Stimulated activated CD4-positive, alpha-beta T cell treated with anti-CD3 and anti-CD28 coated beads, Interleukin-2, amount 100 ng/mL, for 48 hours (primary cell): Measurements from ENCODE around the gene DHPS.
"Not testable (repeated sequence)": the region's sequence is repeated elsewhere in the genome, so short reads cannot be mapped to it uniquely, and the experiment has no call there.

Experiments
- DNase-seq, 2 donors: peaks; one replicate each; pipeline ENCODE4 v3.0.0-alpha.2; 2020

DHPS gene

DNA sequence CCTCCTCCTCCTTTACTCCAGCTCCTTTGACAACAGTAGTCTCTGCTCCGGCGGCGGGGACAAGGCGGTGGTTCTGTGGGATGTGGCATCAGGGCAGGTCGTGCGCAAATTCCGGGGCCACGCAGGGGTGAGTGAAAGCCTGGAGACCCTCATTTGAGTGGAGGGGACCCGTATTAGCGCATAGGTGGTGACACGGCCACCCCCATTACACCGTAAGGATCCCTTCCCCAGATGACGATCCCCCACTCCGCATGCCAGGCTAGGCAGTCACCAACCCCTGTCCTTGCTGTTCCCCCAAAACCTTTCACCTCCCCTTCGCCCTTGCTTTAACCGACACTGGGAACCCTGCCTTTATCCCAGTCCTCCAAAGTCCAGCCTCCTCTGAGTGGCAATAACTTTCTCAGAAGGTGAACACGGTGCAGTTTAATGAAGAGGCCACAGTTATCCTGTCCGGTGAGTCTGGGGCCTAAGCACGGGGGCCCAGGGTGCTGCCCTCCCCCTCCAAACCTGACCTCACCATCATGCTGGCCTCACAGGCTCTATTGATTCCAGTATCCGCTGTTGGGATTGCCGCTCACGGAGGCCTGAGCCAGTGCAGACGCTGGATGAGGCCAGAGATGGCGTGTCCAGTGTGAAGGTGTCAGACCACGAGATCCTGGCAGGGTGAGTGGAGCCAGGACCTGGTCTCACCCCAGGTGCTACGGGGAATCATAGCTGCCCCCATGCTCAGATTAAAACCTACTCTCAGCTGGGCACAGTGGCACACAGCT lies 11.3 kb downstream of the DHPS start:
- DNase-seq: no peak

DNA sequence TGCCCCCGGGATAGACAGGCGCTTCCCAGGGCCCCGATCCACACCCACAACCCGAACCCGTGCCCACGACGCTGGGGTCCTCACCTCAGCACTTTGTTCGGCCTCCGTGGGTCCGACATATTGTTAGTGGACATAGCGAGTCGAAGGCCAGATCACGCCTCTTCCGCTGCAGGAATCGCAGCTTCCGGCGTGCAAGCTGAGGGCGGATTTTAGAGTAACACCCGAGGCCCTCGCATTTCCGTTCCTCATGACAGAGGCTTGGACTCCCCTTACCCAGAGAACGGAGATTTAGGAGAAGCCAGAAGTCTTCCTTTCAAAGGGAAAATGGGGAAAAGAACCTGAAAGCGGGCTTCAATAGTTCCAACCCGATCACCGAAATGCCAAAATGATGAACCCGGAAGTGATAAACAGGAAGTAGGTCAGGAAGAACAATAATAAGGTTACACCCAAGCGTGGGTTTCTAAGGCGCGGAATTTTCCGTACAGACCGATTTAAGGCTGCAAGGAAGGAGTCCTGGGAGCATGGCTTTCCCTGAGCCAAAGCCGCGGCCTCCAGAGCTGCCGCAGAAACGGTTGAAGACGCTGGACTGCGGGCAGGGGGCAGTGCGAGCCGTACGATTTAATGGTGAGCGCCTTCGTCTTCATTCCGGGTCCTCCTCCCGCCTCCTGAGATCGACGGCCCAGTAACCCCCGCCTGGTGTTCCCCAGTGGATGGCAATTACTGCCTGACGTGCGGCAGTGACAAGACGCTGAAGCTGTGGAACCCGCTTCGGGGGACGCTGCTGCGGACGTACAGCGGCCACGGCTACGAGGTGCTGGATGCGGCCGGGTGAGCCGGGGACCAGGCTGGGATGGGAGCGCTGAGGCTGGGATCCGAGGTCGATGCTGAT lies 12.2 kb downstream of the DHPS start:
- peak; percentile 67 to 73 for DNase-seq

DNA sequence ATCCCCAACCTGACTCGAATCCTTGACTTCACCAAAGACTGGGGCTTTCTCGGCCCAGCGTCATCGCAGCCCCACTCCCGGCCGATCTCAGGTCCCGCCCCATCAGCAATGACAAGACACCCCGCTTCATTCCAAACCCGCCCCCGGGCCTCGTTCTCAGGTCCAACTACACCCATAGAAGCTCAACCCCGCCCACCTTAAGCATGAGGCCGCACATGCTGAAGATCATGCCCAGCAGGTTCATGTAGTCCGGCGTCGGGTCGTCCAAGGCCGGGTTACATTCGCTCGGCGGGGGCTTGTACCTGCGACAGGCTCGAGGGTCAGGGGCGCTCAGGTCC lies 12.8 kb downstream of the DHPS start:
- DNase-seq: peak; percentile 45 to 50

DNA sequence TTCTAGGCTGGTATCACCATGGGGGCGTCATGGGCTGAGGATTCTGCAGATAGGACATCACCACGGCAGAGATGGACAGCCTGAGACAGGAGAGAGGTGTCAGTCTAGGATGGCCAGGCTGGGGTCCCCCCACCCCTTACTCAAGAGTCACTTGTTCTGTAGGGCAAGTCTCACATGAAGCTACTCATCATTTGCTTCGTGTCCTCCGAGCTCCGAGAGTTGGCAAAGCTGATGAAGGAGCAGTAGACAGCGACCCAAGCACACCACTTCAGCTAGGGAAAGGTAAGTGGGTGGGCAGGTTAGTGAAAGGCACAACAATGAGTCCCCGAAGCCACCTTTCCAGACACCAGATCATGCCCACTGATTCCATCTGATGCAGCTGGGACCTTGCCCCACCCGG lies 13.3 kb downstream of the DHPS start:
- DNase-seq: no peak

DNA sequence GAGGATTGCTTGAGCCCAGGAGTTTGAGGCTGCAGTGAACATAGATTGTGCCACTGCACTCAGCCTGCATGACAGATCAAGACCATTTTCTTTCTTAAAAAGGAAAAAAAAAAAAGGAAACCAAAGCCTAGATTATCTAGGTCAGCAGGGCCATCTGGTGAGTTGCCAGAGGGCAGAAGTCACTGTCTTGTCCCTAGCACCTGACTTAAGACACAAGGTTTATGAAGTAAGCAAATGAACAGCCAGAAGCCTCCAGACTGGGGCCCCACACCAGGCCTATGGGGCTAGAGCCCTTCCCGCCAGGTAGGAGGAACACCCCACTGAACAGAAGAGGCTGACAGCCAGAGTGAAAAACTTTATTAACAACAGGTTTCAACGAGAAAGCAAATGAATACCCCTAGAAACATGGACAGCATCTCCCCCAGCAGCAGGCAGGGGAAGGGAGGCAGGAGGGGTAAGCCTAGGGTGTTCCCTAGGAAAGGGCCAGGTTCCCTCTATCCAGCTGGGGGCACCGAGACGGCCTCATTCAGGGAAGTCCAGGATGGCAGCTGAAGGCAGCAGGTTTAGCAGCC lies 13.9 kb downstream of the DHPS start:
- DNase-seq: no peak

DNA sequence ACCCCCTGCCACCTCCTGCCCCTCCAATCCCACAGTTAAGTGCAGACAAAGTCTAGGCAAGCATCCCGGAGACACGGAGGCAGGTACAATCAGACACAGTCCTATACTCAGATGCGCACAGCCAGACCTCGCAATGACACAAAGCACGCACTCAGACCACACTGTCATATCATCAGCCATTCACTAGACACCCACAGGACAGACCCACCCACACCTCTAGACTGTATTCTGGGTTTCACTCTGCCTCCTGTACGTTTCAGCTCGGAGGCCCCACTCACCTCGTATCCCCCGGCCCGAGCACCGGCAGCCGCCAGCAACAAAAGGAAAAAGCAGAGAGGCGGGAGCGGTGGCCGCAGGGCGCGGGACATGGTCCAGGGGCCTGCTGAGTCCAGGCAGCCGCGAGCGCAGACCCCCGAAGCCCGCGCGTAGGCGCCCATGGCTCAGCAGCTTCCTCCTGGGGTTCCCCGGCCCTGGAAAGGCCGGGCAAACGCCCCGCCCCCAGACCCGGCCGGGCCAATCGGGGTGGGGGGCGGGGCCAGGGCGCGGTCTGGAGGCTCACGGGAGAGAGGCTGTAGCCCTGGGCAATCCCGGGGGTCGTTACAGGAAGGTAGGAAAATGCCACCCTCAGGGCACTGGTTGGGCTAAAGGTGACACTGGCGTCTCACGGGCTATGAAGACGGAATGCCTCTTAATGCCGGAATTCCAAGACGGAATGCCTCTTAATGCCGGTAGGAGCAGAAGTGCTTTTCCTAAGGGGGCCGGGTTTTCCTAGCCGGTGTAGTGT lies 15.2 kb downstream of the DHPS start, which contains the start of the genes MAN2B1 and WDR83:
Gene MAN2B1 (minus strand): TSS at position 478 of the 784 bp plus-strand sequence. CDS start 41 bp downstream, at position 437.
Gene WDR83 (plus strand): TSS at position 543 of the 784 bp plus-strand sequence. CDS start 2,984 bp downstream, outside the sequence.
- DNase-seq: peak; percentile 71 to 78

DNA sequence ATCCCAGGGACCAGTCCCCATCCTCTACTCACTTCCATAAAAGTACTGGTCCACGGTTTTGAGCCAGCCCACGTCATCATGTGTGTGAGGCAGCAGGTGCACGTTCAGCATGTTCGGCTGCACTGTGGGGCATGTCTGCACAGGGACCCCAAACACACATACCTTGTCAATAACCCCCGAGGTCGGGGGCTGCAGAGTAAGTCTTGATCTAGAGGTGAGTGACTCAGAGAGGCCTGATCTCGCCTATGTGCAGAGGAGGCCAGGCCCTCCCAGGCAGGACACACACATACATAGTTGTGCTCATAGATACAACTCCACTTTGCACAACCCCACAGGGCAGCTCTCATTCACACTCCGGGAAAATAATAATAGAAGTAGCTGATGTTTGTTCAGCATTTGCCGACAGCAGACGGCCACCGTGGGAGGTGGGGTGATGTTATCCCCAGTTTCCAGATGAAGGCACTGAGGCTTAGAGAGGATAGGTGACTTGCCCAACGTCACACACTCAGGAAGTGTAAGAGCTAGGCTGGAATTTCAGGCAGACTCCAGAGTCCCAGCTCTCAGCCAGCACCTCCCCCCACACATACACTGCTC lies 15.9 kb downstream of the DHPS start:
- DNase-seq: no peak

DNA sequence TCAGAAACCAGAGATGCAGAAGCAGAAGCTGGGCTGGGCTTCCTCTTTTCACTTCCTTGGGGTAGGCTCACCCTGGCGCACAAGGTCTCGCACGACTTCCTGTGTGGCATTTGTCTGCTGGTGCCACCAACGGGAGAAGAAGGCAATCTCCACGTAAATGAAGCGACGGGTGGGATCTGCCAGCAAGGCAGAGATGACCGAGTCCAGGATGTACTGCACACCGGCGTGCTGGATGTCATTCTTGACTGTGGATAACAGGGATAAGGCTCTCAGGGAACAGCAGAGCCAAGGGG lies 16.5 kb downstream of the DHPS start:
- no peak for DNase-seq

DNA sequence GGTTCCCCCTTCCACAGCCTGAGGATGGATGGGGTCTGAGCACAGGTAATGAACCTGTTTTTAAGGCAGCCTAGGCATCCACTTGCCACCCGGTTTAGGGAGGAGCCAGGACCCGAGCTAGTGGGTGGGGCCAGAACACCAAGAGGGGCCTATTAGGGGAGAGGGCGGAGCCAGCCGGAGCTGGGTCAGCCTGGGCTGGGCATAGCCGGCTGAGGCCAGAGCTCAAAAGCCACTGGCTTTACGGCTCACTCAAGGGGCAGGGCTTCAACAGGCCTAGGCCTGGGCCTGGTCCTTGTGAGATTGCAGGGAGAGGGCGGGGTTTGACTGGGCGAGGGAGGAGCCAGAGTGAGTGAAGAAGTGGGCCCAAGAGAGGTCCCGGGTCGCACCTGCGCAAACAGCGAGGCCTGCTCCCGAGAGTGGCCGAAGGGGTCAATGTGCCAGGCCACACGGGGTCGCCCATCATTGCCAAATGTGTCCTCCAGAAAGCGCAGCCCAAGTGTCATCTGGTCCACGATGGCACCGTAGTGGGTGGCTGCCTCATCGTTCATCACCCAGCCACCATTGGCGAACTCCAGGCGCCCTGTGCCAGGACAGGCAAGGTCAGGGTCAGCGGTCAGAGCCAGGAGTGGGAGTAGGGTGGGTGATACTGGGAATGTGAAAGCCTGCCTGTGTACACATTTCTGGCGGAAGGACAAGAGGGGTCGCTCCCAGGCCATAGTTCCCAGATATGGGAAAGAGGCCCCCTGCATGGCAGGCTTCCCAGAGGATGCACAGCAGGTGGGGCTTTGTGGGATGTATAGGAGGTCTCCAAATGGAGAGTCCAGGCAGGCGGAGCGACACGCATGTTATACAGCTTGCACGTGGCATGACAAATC lies 17.0 kb downstream of the DHPS start:
- DNase-seq: no peak

DNA sequence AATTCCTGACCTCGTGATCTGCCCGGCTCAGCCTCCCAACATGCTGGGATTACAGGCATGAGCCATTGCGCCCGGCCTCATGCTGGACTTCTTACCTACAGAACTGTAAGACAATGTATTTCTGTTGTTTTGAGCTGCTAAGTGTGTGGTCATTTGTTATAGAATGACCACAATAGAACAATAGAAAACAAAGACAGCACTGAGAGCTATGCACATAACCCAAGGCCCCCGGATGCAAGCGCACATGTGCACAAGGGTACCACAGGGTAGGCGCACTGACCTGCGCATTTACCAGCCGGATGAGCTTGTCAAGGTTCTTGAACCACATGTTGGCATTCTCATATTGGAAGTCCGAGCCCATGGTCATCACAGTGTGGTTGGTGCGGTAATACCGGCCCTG lies 20.7 kb downstream of the DHPS start:
- DNase-seq: no peak

DNA sequence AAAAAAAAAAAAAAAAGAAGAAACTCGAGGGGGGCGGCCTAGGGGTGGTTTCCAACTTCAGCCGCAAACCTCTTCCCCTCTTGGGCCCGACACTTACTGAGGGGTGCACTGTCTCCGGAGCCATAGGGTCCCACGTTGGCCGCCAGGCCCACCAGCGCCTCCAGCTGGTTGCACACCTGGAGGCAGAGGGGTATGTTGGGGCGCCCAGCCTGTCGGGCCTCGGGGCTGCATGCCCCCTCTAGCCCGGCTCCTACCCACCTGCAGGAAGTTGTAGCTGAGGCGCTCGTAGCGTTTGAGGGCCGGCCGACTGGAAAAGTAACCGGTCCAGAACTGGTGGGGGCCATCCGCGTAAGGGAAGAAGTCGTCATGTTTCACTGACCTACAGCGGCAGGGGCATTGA lies 23.7 kb downstream of the DHPS start:
- DNase-seq: no peak

DNA sequence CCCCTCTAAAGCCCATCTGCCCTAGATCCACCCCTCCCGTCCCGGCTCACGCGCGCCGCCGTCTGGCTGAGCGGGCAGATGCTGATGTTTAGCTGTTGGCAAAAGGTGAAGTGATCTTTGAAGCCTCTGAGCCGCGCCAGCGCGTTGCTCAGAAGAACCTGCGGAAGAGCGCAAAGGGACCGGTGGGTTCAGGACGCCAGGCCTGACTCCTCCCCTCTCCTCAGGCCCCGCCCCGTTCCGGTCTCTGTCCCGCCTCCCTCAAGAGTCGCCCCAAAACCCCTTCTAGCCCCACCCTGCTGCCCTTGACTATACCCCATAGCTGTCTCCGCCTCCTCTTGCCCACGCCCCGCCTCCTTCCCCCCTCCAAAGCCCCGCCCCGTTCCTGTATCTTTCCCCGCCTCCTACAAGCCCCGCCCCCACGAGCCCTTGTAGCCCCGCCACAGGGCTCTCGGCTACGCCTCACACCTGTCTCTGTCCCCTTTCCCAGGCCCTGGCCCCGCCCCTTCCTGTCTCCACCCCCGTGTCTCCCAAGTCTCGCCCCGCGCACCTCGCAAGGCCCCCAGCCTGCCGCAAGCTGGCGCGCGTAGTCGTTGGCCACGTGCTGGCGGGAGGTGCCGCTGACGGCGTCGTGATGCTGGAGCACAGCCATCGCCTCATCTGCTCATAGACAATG lies 24.6 kb downstream of the DHPS start:
- DNase-seq: peak in 1 of 2 donors; percentile 44

DNA sequence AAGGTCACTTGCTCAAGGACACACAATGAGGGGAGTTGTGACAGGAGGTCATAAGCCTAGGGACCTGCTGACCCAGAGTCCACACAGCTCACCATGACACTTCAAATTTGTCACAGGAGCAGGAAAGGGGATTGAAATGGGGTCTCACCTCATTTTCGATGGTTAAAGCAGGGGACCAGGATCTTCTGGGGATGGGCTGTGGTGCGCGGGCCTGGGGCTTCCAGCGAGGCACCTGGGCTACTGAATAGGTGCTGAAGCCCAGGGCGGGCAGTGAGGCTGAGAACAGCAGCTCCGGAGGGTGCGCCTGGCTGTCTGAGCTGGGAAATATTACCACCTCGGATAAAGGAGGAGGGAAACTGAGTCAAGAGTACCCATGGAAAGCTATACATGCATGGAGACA lies 26.1 kb downstream of the DHPS start:
- DNase-seq: no peak

DNA sequence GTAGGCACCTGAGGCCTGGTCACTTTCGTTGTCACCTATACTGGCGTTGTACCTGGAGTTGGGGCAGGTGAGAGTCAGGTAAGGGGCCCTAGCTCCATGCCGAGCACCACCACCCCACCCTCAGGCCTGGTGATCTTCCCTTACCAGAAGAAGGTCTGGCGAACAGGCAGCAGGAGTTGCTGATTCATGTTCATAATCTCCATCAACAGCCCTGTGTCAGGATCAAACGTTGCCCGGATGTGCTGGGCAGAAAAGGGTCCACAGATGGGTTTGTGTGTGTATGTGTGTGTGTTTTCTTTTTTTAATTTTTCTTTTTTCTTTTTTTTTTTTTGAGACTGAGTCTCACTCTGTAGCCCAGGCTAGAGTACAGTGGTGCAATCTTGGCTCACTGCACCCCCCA lies 29.5 kb downstream of the DHPS start:
- no peak for DNase-seq

DNA sequence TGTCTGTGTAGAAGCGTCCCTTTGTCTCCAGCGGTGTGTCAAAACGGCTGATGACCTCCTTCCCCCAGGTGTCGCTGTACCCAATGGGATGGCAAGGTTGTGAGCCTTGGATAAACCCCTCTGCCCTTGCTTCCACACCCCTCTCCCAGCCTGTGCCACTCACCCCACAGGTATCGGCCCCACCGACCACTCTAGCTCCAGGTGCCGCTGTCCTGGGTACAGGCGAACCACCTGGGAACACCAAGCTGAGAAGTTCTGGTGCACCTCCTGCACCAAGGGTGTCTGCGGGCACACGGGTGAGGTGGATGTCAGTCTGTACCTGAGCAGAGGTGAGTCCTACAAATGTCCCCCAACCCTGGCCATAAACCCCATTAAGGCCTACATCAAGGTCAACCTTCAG lies 31.7 kb downstream of the DHPS start:
- DNase-seq: no peak

DNA sequence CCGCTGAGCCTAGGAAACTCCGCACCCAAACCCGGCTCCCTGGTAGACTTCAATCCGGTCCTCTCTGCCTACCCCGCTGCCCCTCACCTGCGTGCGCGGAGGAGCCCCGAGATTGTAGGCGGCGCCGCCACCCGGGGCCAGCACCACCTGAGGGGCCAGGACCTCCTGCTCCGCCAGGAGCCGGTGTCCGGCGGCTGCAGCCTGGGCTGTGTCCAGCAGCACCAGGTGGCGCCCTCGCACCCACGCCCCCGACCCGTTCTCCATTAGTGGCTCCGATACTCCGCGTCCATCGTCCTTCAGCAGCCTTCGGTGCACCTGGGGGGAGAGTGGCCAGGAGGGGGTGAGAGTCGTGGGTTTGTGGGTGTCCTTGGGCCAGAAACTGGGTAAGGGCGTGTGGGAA lies 33.6 kb downstream of the DHPS start:
- DNase-seq: no peak

DNA sequence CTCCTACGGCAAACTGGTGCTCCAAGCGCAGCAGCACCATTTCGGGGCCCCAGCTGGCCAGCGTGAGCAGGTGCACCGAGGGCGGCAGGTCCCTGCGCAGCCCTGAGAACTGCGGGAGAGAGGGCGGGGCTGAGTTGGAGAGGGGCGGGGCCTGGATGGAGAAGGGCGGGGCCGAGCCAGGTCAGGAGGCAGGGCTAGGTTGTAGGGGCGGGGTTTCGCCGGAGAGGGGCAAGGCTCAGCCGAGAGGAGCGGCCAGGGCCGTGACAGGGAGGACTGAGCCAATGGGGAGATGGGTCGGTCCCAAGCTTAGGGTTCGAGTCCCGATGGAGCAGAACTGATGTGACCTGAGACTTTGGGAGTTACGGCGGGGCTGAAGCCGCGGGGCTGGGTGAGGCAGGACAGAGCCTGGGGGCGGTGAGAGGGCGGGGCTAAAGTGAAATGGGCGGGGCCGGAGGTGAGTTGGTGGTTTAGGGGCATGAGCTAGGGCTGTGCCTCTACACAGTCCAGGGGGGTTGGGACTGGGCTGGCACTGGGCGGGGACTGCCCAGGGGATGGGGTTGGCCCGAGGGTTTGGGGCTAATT lies 34.1 kb downstream of the DHPS start:
- no peak for DNase-seq

DNA sequence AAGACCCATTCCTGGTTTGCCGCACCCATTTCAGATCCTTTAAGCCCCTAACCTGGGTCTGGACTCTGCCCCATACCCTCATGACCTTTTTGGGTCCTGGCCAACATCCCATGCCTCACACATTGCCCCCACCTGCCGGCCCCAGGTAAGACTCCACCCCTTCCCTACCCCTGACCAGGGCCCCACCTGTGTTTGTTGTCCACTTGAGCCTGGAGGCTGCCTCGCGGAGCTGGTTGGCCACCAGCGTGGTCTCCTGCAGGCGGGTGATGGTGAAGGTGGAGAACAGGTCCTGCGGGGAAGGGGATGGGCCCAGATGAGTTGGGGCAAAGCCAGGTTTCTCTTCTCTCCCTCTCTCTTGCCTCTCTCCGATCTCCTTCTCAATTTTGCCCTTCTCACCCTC lies 34.6 kb downstream of the DHPS start:
- DNase-seq: no peak

DNA sequence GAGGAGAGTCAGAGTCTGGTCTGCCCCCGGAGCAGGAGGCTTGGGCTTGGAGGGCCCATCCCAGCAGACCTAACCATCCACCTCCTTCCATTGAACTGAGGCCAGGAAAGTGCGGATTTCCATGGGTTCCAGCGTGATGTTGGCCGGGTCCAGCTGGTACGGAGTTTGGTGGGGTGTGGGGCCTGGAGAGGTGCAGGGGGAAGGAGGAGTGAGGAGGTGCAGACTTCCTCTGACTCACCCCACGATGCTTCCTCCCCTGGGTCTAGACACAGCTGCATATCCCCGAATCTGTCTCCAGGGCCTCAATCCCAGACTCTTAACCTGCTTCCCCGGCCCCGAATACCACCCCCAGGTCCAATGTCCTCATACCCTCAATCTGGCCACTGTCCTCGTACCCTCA lies 35.1 kb downstream of the DHPS start:
- DNase-seq: no peak

DNA sequence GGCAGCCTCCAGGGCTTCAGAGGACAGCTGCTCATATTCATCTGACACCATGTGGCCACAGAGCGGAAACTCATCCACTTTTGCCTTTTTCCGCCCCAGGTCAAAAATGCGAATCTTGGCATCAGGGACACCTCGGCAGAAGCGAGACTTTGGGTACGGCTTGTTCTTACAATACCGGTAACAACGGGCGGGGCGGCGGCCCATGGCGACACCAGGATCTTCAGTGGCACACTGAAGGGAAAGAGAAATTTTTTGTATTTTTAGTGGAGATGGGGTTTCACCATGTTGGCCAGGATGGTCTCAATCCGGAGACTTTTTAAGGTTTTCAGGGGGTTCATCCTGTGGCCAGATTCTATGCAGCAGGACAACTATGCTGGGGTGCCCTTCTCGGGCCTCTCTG lies 38.0 kb downstream of the DHPS start:
- not testable (repeated sequence) for DNase-seq

DNA sequence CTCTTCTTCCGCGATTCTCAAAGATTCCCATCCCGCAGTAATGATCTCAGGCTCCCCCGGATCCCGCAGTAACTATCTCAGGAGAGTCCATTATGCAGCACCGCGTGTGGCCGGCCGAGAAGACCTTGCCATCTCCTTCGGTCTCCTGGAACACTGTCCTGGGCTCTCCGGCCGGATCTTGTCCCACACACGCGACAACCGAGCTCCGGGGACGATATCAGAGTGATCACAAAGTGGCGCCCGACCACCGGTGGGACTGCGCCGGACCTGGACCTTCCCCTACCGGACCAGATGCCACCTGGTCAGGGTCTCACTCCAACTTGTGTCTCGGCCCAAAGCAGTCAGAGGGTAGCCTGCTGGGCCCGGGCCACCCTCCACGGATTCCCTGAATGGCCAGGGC lies 39.2 kb downstream of the DHPS start:
- DNase-seq: no peak
